OCI-LY1 (cell line): ENCODE results near the gene RNF187.
A peak's percentile ranks its signal among the peaks of the same experiment; 100 is the strongest.
"Not testable (repeated sequence)": the region's sequence is repeated elsewhere in the genome, so short reads cannot be mapped to it uniquely, and the experiment has no call there.

Source experiments
- H2AFZ ChIP-seq: fragments of 200-600 bp; sonication (generic), shearing (Covaris generic); 2 replicates; pipeline ENCODE4 v1.6.0; 2014; ENCODE audit warnings: antibody characterized with exemption, mild to moderate bottlenecking, low read length
- H3F3A ChIP-seq: fragments of 200-600 bp; sonication (generic), shearing (Covaris generic); 2 replicates; pipeline ENCODE4 v1.6.0; 2014; ENCODE audit warnings: mild to moderate bottlenecking, antibody characterized with exemption, low read length, moderate library complexity; ENCODE audit not compliant: insufficient read depth
- H3K27ac ChIP-seq: fragments of 200-600 bp; sonication (generic); 2 replicates; pipeline ENCODE4 v1.5.1; 2014; ENCODE audit warnings: low read length, mixed run types, mild to moderate bottlenecking, low read depth; ENCODE audit not compliant: poor library complexity, severe bottlenecking
- H3K27me3 ChIP-seq: fragments of 200-600 bp; sonication (generic); 2 replicates; pipeline ENCODE4 v1.6.0; 2014; ENCODE audit warnings: antibody characterized with exemption, mild to moderate bottlenecking, low read length, moderate library complexity; ENCODE audit not compliant: insufficient read depth
- H3K36me3 ChIP-seq: fragments of 200-600 bp; sonication (generic); 2 replicates; pipeline ENCODE4 v1.6.1; 2014; ENCODE audit warnings: mild to moderate bottlenecking, antibody characterized with exemption, low read length, moderate library complexity, mixed read lengths; ENCODE audit not compliant: insufficient read depth
- H3K4me1 ChIP-seq: fragments of 200-600 bp; sonication (generic); 2 replicates; pipeline ENCODE4 v1.5.1; 2014; ENCODE audit warnings: mild to moderate bottlenecking, low read length, moderate library complexity; ENCODE audit not compliant: insufficient read depth, severe bottlenecking
- H3K4me2 ChIP-seq: fragments of 200-600 bp; sonication (generic), shearing (Covaris generic); 2 replicates; pipeline ENCODE4 v1.6.1; 2014; ENCODE audit warnings: low read length
- H3K4me3 ChIP-seq: fragments of 200-600 bp; sonication (generic); 2 replicates; pipeline ENCODE4 v1.5.1; 2014; ENCODE audit warnings: low read length, low read depth, mild to moderate bottlenecking, mixed read lengths; ENCODE audit not compliant: poor library complexity, severe bottlenecking
- H3K79me2 ChIP-seq: fragments of 200-600 bp; shearing (Covaris generic); 2 replicates; pipeline ENCODE4 v1.6.1; 2016; ENCODE audit warnings: mixed run types, low read length, mixed read lengths; ENCODE audit not compliant: insufficient read depth
- H3K9ac ChIP-seq: fragments of 200-600 bp; sonication (generic), shearing (Covaris generic); 2 replicates; pipeline ENCODE4 v1.6.1; 2014; ENCODE audit warnings: mild to moderate bottlenecking, low read length, mixed read lengths
- H3K9me2 ChIP-seq: fragments of 200-600 bp; sonication (generic), shearing (Covaris generic); 2 replicates; pipeline ENCODE4 v1.6.1; 2014; ENCODE audit warnings: low read depth, mild to moderate bottlenecking, low read length, mixed read lengths
- H3K9me3 ChIP-seq: fragments of 200-600 bp; shearing (Covaris generic); 2 replicates; pipeline ENCODE4 v1.6.1; 2014; ENCODE audit warnings: low read length, mixed read lengths
- H4K20me1 ChIP-seq: fragments of 200-600 bp; sonication (generic), shearing (Covaris generic); 2 replicates; pipeline ENCODE4 v1.6.0; 2016; ENCODE audit warnings: mild to moderate bottlenecking, low read length; ENCODE audit not compliant: insufficient read depth
- EZH2 ChIP-seq: fragments of 200-600 bp; sonication (generic), shearing (Covaris generic); IDR thresholded peaks from 2 replicates; pipeline ENCODE4 v1.8.0; 2017; ENCODE audit warnings: borderline replicate concordance, mixed run types, mild to moderate bottlenecking, antibody characterized with exemption, low read length, moderate library complexity, mixed read lengths
- TF ChIP-seq, protein P1 (sequence below): fragments of 200-600 bp; sonication (generic), shearing (Covaris generic); IDR thresholded peaks from 2 replicates; pipeline ENCODE4 v1.5.1; 2017; ENCODE audit warnings: mild to moderate bottlenecking, antibody characterized with exemption, low read length, moderate library complexity, mixed read lengths

The RNF187 gene

GRCh38 chr1:228500143-228500734, 13.1 kb downstream of the RNF187 start:
- Histone ChIP-seq H3K4me2 (peak overlapping the region; percentile 58; the same call in 1 of the 2 replicates), H4K20me1 (no peaks in the 10 kb centered on the region)

GRCh38 chr1:228500901-228501871, 14.0 kb downstream of the RNF187 start:
- peaks cover 16% of the 10 kb centered on the region for H3K4me1 ChIP-seq
- H3K36me3 ChIP-seq: peaks cover under 1% of the 10 kb centered on the region
- H3K9me2 ChIP-seq: no peaks in the 10 kb centered on the region
- no peak overlapping the region for H2AFZ ChIP-seq
- no peak overlapping the region; the same call in 1 of the 2 replicates for H3K9ac ChIP-seq
- H3K4me3 ChIP-seq: peak overlapping the region; percentile 21
- H3K9me3 ChIP-seq: no peaks in the 10 kb centered on the region
- no peaks in the 10 kb centered on the region for H4K20me1 ChIP-seq
- peak overlapping the region; percentile 58 for H3K4me2 ChIP-seq
- TF ChIP-seq, protein P1, sequence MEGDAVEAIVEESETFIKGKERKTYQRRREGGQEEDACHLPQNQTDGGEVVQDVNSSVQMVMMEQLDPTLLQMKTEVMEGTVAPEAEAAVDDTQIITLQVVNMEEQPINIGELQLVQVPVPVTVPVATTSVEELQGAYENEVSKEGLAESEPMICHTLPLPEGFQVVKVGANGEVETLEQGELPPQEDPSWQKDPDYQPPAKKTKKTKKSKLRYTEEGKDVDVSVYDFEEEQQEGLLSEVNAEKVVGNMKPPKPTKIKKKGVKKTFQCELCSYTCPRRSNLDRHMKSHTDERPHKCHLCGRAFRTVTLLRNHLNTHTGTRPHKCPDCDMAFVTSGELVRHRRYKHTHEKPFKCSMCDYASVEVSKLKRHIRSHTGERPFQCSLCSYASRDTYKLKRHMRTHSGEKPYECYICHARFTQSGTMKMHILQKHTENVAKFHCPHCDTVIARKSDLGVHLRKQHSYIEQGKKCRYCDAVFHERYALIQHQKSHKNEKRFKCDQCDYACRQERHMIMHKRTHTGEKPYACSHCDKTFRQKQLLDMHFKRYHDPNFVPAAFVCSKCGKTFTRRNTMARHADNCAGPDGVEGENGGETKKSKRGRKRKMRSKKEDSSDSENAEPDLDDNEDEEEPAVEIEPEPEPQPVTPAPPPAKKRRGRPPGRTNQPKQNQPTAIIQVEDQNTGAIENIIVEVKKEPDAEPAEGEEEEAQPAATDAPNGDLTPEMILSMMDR: peak; percentile 96
- TF ChIP-seq EZH2: no peak
- H3K79me2 ChIP-seq: no peaks in the 10 kb centered on the region
- H3K27ac ChIP-seq: no peak overlapping the region
- H3K27me3 ChIP-seq: no peaks in the 10 kb centered on the region
- no peaks in the 10 kb centered on the region for H3F3A ChIP-seq

More at GRCh38 chr1:228500143-228500734, 13.1 kb downstream of the RNF187 start:
- no peak overlapping the region; the same call in 1 of the 2 replicates for H3K9ac ChIP-seq
- no peaks in the 10 kb centered on the region for H3K79me2 ChIP-seq
- no peak overlapping the region for H3K27ac ChIP-seq
- no peak overlapping the region for H2AFZ ChIP-seq
- no peaks in the 10 kb centered on the region for H3K9me2 ChIP-seq
- H3F3A ChIP-seq: no peaks in the 10 kb centered on the region
- no peaks in the 10 kb centered on the region for H3K9me3 ChIP-seq
- TF ChIP-seq, protein P1: no peak
- no peak for TF ChIP-seq EZH2
- H3K27me3 ChIP-seq: no peaks in the 10 kb centered on the region
- H3K36me3 ChIP-seq: peaks cover 7% of the 10 kb centered on the region
- H3K4me1 ChIP-seq: peaks cover 16% of the 10 kb centered on the region
- H3K4me3 ChIP-seq: peak overlapping the region; percentile 5

GRCh38 chr1:228502522-228502921, 15.3 kb downstream of the RNF187 start:
- no peaks in the 10 kb centered on the region; the same call in 1 of the 2 replicates for H3K36me3 ChIP-seq
- H3K9me3 ChIP-seq: no peaks in the 10 kb centered on the region
- H3K4me3 ChIP-seq: no peak overlapping the region
- H3K4me1 ChIP-seq: peaks cover 16% of the 10 kb centered on the region
- no peak overlapping the region for H3K27ac ChIP-seq
- H4K20me1 ChIP-seq: no peaks in the 10 kb centered on the region
- no peaks in the 10 kb centered on the region for H3K79me2 ChIP-seq
- no peak for TF ChIP-seq EZH2
- TF ChIP-seq, protein P1: no peak
- no peak overlapping the region for H3K4me2 ChIP-seq
- H3K9me2 ChIP-seq: no peaks in the 10 kb centered on the region
- no peak overlapping the region for H3K9ac ChIP-seq
- no peaks in the 10 kb centered on the region for H3F3A ChIP-seq
- H2AFZ ChIP-seq: no peak overlapping the region
- no peaks in the 10 kb centered on the region for H3K27me3 ChIP-seq

- not testable (repeated sequence) for H3K9me2 ChIP-seq, H4K20me1 ChIP-seq, H3K36me3 ChIP-seq, H3K27me3 ChIP-seq, H3K79me2 ChIP-seq, H3K27ac ChIP-seq, H3K9me3 ChIP-seq, H3K4me2 ChIP-seq, H3F3A ChIP-seq, H2AFZ ChIP-seq, H3K4me3 ChIP-seq, H3K4me1 ChIP-seq, H3K9ac ChIP-seq
These were observed 18.8 kb downstream of the RNF187 start for GRCh38 chr1:228505944-228506343.
